ENCODE results near the gene SPIRE1. TPM values are rescaled to one million over a fixed set of nuclear protein-coding genes. Genes with fewer than 3 reads are reported as not detected.

SPIRE1 gene
- total RNA-seq, 1 donor from 2014 or later: 16.9 TPM

DNA sequence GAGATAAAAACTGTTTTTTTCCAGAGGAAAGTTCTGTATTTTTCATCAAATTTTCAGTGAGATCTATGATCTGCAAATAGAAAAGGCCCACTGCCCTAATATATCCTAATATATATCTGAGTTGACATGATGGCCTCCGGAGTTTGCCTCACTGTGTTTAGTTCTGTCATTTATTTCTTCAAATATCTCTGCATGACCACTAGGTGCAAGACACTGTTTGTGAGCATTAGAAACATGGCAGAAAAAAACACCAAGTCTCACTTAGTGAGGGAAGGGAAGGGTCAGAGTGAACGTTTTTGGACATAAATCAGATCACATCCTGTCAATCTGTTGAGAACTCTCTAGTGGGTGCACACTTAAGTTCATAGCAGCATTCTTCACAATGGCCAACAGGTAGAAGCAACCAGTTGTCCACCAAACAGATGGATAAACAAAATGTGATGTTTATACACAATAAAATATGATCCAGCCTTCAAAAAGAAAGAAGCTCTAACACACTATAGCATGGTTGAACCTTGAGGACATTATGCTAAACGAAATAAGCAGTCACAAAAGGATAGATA, 53.4 kb downstream of the SPIRE1 start:
- no peaks in the 10 kb centered on the region for H3K36me3 ChIP-seq
- peaks cover 0 to 3% of the 10 kb centered on the region in 2 donors for H3K4me1 ChIP-seq
- H3K27me3 ChIP-seq: no peaks in the 10 kb centered on the region
- intact Hi-C loops (cut with DNase I): no loop called here
- TF ChIP-seq, protein P1, sequence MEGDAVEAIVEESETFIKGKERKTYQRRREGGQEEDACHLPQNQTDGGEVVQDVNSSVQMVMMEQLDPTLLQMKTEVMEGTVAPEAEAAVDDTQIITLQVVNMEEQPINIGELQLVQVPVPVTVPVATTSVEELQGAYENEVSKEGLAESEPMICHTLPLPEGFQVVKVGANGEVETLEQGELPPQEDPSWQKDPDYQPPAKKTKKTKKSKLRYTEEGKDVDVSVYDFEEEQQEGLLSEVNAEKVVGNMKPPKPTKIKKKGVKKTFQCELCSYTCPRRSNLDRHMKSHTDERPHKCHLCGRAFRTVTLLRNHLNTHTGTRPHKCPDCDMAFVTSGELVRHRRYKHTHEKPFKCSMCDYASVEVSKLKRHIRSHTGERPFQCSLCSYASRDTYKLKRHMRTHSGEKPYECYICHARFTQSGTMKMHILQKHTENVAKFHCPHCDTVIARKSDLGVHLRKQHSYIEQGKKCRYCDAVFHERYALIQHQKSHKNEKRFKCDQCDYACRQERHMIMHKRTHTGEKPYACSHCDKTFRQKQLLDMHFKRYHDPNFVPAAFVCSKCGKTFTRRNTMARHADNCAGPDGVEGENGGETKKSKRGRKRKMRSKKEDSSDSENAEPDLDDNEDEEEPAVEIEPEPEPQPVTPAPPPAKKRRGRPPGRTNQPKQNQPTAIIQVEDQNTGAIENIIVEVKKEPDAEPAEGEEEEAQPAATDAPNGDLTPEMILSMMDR (IDR thresholded peaks at IDR 0.05): no peak
- H3K9me3 ChIP-seq: no peaks in the 10 kb centered on the region
- H3K4me3 ChIP-seq: no peak overlapping the region
- H3K27ac ChIP-seq: no peak overlapping the region
- no peak for DNase-seq (ENCODE audit: low spot score in 2 of 2)

DNA sequence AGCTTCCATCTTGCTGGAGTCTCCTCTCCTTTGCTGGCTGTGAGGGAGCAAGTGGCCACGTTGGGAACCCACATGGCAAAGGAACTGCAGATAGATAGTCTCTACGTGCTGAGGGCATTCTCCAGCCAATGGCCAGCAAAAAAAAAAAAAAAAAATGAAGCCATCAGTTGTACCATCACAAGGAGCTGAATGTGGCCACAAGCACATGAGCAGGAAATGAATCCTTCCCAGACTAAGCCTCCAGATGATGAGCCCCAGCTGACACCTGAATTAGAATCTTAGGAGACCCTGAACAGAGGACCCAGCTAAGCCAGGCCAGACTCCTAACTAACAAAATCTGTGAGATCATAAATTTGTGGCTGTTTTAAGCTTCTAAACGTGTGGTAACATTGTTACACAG, 57.9 kb downstream of the SPIRE1 start:
- no peaks in the 10 kb centered on the region for H3K27me3 ChIP-seq
- TF ChIP-seq, protein P1 (IDR thresholded peaks at IDR 0.05): no peak
- DNase-seq (ENCODE audit: low spot score in 2 of 2): no peak
- intact Hi-C loops (cut with DNase I): loop anchor here (5.0 kb wide), 1 partner anchor 57 kb away; the partner anchor contains the start of gene SPIRE1
- H3K9me3 ChIP-seq: no peaks in the 10 kb centered on the region
- H3K27ac ChIP-seq: no peak overlapping the region
- H3K36me3 ChIP-seq: no peaks in the 10 kb centered on the region
- no peak overlapping the region for H3K4me3 ChIP-seq
- peaks cover 6 to 15% of the 10 kb centered on the region in 2 donors for H3K4me1 ChIP-seq

DNA sequence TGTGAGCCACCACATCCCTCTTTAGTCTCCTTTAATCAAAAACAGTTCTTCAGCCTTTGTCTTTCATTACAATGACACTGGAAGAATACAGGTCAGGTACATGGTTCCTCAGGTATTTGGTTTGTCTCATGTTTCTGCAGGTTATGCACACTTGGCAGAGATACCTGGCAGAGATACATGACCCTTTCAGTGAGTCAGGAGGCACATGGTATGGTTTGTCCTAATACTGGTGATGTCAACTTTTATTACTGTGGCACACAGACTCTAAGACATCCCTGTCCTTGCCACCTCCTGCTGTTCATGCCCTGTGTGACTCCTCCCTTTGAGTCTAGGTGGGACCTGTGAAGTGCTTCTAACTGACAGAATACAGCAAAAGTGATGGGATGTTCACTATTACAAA, 58.4 kb downstream of the SPIRE1 start:
- H3K27ac ChIP-seq: no peak overlapping the region
- intact Hi-C loops (cut with DNase I): loop anchor here (5.0 kb wide), 1 partner anchor 58 kb away; the partner anchor contains the start of gene SPIRE1
- DNase-seq (ENCODE audit: low spot score in 2 of 2): no peak
- H3K9me3 ChIP-seq: no peaks in the 10 kb centered on the region
- peaks cover 6 to 15% of the 10 kb centered on the region in 2 donors for H3K4me1 ChIP-seq
- H3K4me3 ChIP-seq: no peak overlapping the region
- H3K36me3 ChIP-seq: no peaks in the 10 kb centered on the region
- no peaks in the 10 kb centered on the region for H3K27me3 ChIP-seq
- TF ChIP-seq, protein P1 (IDR thresholded peaks at IDR 0.05): no peak

DNA sequence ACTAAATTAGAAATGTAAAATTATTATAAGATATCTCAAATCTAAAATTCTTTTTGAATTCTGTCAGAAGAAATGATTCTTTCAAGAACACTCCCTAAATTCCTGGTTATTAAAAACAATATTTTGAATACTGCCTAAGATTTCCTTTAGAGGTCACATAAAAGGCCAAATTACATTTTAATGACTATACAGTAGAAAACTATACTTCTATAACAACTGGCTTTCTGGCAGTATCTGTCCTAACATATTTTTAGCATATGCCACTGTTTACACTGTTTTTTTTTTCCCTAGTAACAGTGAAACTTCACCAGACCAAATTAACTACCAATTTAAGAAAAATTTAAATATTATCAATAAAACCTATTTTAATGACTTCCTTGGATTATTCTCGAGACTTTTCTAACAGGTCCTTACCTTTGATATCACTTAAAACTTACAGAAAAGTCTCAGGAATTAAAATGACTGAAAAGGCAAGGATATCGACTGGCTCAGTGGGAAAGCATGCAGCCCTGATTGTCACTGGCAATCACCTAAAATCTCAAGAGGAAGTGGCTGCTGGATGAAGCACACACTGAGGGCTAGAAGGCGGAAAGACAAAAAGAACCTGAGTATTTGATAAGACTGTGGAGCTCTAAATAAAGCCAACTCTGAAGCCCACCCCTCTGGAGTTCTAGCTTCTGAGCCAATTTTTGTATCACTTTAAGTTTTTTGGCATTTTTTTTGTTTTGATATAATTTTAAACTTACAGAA, 59.6 kb downstream of the SPIRE1 start:
- Histone ChIP-seq H3K27ac (peak overlapping the region; percentile 43 to 51), H3K27me3 (no peaks in the 10 kb centered on the region), H3K4me3 (no peak overlapping the region), H3K4me1 (peaks cover 6 to 15% of the 10 kb centered on the region in 2 donors), H3K9me3 (no peaks in the 10 kb centered on the region), H3K36me3 (no peaks in the 10 kb centered on the region)
- TF ChIP-seq, protein P1 (IDR thresholded peaks at IDR 0.05): no peak
- intact Hi-C loops (cut with DNase I): loop anchor here (5.0 kb wide), 1 partner anchor 59 kb away; the partner anchor contains the start of gene SPIRE1
- no peak for DNase-seq (ENCODE audit: low spot score in 2 of 2)

DNA sequence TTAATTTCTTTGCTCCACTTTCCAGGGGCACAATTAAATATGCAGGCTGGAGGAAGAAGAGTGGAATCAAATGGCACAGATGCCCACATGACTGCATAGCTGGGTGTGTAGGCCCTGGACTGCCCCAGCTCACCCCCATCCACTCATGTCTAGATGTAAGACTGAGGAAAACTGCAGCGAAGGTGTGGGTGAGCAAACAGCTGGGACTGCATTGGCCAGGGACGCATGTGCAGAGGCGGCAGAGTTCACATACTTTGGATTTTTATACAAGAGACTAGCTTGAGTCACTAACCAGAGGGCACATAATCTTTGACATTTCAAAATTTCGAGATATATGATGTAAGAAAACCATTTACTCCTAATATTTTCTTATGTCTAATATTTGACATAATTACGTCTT, 60.1 kb downstream of the SPIRE1 start:
- no peaks in the 10 kb centered on the region for H3K36me3 ChIP-seq
- H3K4me3 ChIP-seq: no peak overlapping the region
- H3K4me1 ChIP-seq: peaks cover 6 to 15% of the 10 kb centered on the region in 2 donors
- no peak for DNase-seq (ENCODE audit: low spot score in 2 of 2)
- no peaks in the 10 kb centered on the region for H3K9me3 ChIP-seq
- TF ChIP-seq, protein P1 (IDR thresholded peaks at IDR 0.05): no peak
- H3K27ac ChIP-seq: peak overlapping the region; percentile 50 to 51
- intact Hi-C loops (cut with DNase I): loop anchor here (5.0 kb wide), 1 partner anchor 60 kb away; the partner anchor contains the start of gene SPIRE1
- no peaks in the 10 kb centered on the region for H3K27me3 ChIP-seq

Data from ascending aorta (tissue), 2 donors.